Astrocyte of the cerebellum (primary cell): ENCODE data around the gene VEGFA.

ENCODE experiments used
- DNase-seq: peaks from one replicate; pipeline ENCODE4 v3.0.0-alpha.2; 2011; ENCODE audit warnings: low read depth
- H3K4me3 ChIP-seq: 2 replicates; pipeline ENCODE4 v1.5.1; 2011; ENCODE audit warnings: mild to moderate bottlenecking, low read depth, low read length, moderate library complexity
- in situ Hi-C: cut with HindIII; loops from 2 replicates; pipeline ENCODE4 v1.10.0; 2017; ENCODE audit warnings: low sequenced_read_pairs
- TF ChIP-seq, protein P1 (sequence below): IDR thresholded peaks from 2 replicates; pipeline ENCODE4 v1.5.1; 2012; ENCODE audit warnings: low read length, low read depth, moderate library complexity, mild to moderate bottlenecking; ENCODE audit errors: missing control alignments

VEGFA gene

DNA sequence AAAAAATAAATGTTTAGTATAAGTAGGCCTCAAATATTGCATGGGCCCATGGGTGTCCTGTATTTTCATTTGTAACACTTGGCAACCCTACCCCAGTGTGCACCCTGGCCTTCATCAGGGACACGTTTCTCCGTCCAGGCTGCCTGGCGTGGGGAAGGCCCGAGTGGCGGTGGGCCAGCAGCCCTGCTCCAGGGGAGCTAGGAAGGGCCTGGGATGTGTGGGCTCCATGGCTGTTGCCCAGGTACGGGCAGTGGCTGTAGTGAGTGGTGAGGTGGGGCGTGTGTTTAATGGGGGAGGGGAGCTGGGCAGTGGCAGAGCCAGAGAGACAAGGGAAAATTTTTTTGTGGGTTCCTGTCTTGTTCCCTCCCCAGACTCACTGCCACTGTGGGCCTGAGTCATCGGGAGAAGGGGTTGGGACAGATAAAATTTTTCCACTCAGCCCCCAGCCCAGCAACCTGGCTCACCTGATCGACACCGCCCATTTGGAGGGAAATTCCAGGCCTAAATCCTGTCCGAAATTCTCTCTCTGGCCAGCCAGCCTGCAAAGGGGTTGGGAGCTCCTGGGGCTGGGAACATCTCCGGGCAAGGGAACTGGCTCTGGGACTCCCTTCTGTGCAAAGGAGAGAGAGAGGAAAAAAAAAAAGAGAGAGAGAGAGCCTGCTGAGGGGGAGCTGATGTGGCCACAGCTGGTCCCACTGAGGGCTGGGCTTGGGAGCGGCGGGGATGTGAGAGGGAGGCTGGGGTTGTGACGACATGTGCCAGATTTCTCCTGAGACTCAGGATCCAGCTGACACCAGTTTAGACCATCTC, 32.5 kb upstream of the VEGFA start:
- DNase-seq = no peak
- no peak overlapping the region for H3K4me3 ChIP-seq
- TF ChIP-seq, protein P1, sequence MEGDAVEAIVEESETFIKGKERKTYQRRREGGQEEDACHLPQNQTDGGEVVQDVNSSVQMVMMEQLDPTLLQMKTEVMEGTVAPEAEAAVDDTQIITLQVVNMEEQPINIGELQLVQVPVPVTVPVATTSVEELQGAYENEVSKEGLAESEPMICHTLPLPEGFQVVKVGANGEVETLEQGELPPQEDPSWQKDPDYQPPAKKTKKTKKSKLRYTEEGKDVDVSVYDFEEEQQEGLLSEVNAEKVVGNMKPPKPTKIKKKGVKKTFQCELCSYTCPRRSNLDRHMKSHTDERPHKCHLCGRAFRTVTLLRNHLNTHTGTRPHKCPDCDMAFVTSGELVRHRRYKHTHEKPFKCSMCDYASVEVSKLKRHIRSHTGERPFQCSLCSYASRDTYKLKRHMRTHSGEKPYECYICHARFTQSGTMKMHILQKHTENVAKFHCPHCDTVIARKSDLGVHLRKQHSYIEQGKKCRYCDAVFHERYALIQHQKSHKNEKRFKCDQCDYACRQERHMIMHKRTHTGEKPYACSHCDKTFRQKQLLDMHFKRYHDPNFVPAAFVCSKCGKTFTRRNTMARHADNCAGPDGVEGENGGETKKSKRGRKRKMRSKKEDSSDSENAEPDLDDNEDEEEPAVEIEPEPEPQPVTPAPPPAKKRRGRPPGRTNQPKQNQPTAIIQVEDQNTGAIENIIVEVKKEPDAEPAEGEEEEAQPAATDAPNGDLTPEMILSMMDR = no peak
- in situ Hi-C loops = no loop called here

DNA sequence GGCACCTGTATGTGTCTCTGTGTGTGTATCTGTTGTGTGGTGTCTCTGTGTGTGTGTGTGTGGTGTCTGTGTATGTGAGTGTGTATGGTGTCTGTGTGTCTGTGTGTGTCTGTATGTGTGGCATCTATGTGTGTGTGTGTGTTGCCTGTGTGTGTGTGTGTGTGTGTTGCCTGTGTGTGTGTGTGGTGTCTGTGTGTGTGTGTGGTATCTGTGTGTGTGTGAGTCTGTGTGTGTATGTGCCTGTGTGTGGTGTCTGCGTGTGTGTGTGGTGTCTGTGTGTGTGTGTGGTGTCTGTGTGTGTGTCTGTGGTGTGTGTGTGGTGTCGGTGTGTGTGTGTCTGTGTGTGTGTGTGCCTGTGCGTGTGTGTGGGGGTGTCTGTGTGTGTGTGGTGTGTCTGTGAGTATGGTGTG, 31.7 kb upstream of the VEGFA start:
- no peak for DNase-seq
- in situ Hi-C loops = no loop called here
- H3K4me3 ChIP-seq = no peak overlapping the region
- TF ChIP-seq, protein P1 = no peak

DNA sequence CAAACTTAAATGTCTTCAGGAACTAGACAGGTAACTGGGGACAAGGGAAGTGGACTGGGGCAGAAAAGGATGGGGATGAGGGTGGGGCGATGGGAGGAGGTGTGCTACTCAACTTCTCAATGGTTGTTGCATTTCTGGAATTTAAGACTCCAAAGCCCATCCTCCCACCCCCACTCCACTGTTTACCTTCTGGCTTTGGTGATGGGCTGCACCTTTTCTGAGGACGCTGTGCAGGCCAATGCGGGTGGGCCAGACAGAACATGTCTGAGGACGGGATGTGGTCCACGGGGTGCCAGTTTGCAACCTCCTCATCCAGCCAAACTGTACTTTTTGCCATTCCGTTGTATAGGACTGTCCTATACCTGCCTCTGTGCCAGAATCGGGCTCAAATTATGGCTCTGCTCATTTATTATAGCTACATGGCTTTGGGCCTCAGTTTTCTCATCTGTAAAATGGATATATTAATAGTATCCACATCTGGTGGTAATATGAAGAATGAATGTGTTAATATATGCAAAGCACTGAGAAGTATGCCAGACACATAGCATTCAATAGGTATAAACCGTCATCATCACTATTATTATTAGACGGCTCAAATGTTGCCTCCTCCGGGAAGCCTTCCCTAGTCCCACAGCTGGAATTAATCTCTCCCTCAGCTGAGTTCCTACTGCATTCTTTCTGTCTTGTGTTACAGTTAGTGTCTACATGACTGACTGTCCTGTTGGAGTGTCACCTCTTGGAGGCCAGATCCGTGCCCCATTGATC, 31.0 kb upstream of the VEGFA start:
- TF ChIP-seq, protein P1 = no peak
- DNase-seq = no peak
- in situ Hi-C loops = no loop called here
- H3K4me3 ChIP-seq = no peak overlapping the region

DNA sequence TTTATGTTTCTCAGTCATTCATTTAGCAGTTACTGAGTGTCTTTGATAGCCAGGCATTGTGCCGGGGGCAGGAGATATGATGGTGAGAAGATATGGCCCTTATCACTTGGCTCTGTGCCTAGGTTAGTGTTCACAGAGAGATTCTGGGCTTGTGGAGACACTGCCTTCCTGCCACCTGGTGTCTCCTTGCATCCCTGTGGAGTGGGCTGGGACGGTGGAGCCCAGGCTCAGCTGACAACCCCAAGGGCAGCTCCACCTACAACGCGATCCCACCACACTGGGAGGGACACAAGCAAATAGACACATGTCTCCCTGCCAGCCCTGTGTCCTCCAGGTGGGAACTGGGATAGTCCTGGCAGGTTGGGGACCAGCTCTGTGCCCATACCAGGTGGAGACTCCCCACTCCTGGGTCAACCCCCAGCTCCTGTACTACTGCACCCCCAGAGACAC, 30.3 kb upstream of the VEGFA start:
- TF ChIP-seq, protein P1 = no peak
- H3K4me3 ChIP-seq = no peak overlapping the region
- DNase-seq = no peak
- in situ Hi-C loops = no loop called here

DNA sequence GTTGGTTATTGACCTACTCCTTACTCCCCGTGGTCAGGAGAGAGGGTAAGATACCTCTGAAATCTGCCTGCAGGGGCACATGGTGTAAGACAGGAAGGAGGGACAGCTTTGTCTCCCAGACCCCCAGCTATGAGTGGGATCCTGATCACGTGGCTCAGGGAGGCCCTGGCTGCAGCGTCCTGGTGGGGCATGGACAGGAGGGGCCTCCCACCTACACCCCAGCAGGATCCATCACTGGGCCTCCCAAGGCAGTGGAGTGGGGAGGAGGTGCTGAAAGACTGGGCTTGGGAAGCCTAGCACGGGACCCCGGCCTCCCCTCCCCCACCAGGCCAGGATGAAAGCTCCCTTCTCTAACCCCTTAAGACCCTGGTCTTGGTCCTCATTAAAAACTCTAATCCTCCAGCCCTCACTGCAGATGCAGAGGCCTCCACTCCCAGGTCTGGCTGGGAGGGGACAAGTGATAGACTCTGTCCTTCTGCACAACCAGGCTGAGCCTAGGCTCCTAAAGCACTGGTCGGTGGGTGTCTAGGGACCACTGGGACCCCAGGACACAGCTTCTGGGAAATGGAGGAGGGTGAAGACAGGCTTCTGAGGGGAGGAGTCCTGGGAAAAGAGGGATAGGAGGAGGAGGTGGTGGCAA, 29.6 kb upstream of the VEGFA start:
- no peak overlapping the region for H3K4me3 ChIP-seq
- DNase-seq = no peak
- in situ Hi-C loops = no loop called here
- TF ChIP-seq, protein P1 = no peak

DNA sequence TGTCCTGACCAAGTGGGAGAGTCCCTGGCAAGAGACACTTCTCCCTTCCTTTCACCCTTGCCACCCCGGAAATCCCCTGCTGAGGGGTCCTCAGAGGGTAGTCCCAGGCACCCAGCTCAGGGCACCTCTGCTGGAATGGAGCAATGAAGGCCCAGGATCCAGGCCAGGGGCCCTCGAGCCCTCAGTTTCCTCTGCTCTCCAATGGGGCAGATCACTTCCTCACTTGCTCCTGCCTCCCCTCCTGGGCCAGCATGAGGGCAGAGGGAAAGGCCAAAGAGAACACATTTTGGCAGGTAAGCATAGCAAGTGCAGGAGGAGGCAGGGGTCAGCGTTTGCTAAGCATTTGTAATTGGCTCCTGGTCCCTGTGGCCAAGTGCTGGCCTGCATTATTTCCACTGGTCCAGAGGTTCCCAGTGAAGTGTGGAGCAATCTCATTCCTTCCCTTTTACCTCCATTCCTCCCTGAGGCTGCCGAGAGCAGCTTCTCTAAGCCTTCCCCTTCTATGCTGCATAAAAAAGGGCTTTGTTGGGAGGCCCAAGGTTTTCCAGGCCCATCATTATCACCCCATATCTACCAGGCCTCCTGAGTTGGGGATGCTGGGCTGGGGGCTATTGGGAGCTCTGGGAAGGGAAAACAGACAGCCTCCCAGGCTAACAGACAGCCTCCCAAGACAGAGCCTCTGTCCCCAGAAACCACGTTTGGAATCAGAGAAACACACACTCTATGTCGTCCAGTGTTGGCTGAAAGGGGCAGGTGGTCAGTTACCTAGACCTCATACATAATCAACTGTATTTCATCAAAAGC, 28.8 kb upstream of the VEGFA start:
- no peak for DNase-seq
- TF ChIP-seq, protein P1 = no peak
- in situ Hi-C loops = no loop called here
- H3K4me3 ChIP-seq = no peak overlapping the region
